ENCODE measurements around the gene SSNA1.

The SSNA1 gene

GRCh38 chr9:137172901-137173795 lies 15.3 kb upstream of the SSNA1 start:
- Histone ChIP-seq H3K4me3 (ENCODE audit: low read depth, low read length) (no peak overlapping the region), H3K9me3 (ENCODE audit: control insufficient read depth, low read length) (no peaks in the 10 kb centered on the region), H3K79me2 (no peaks in the 10 kb centered on the region), H2AFZ (no peak overlapping the region), H3K27ac (no peak overlapping the region), H3K4me1 (no peaks in the 10 kb centered on the region), H3K36me3 (ENCODE audit: control insufficient read depth, insufficient read depth, low read length) (no peaks in the 10 kb centered on the region), H3K4me2 (ENCODE audit: low read length) (no peak overlapping the region), H3K27me3 (ENCODE audit: control insufficient read depth, insufficient read depth, low read length) (peaks cover 4% of the 10 kb centered on the region), H3K9ac (no peak overlapping the region)
- TF ChIP-seq CTCF (IDR thresholded peaks at IDR 0.05) = no peak

GRCh38 chr9:137173796-137174664 lies 14.4 kb upstream of the SSNA1 start:
- H3K27ac ChIP-seq = no peak overlapping the region
- H2AFZ ChIP-seq = no peak overlapping the region
- peaks cover 4% of the 10 kb centered on the region for H3K27me3 ChIP-seq (ENCODE audit: control insufficient read depth, insufficient read depth, low read length)
- no peaks in the 10 kb centered on the region for H3K79me2 ChIP-seq
- no peak overlapping the region for H3K4me2 ChIP-seq (ENCODE audit: low read length)
- H3K9me3 ChIP-seq (ENCODE audit: control insufficient read depth, low read length) = no peaks in the 10 kb centered on the region
- H3K36me3 ChIP-seq (ENCODE audit: control insufficient read depth, insufficient read depth, low read length) = no peaks in the 10 kb centered on the region
- H3K4me3 ChIP-seq (ENCODE audit: low read depth, low read length) = no peak overlapping the region
- TF ChIP-seq CTCF (IDR thresholded peaks at IDR 0.05) = no peak
- H3K9ac ChIP-seq = no peak overlapping the region
- no peaks in the 10 kb centered on the region for H3K4me1 ChIP-seq

- no peak overlapping the region for H2AFZ ChIP-seq
- no peaks in the 10 kb centered on the region for H3K79me2 ChIP-seq
- no peak overlapping the region for H3K4me2 ChIP-seq (ENCODE audit: low read length)
- H3K4me1 ChIP-seq = no peaks in the 10 kb centered on the region
- no peaks in the 10 kb centered on the region for H3K9me3 ChIP-seq (ENCODE audit: control insufficient read depth, low read length)
- no peaks in the 10 kb centered on the region for H3K27me3 ChIP-seq (ENCODE audit: control insufficient read depth, insufficient read depth, low read length)
- no peaks in the 10 kb centered on the region for H3K36me3 ChIP-seq (ENCODE audit: control insufficient read depth, insufficient read depth, low read length)
- H3K9ac ChIP-seq = no peak overlapping the region
- no peak for TF ChIP-seq CTCF (IDR thresholded peaks at IDR 0.05)
- H3K4me3 ChIP-seq (ENCODE audit: low read depth, low read length) = no peak overlapping the region
- H3K27ac ChIP-seq = no peak overlapping the region
Measured at GRCh38 chr9:137174722-137175293, 13.7 kb upstream of the SSNA1 start.

DNA sequence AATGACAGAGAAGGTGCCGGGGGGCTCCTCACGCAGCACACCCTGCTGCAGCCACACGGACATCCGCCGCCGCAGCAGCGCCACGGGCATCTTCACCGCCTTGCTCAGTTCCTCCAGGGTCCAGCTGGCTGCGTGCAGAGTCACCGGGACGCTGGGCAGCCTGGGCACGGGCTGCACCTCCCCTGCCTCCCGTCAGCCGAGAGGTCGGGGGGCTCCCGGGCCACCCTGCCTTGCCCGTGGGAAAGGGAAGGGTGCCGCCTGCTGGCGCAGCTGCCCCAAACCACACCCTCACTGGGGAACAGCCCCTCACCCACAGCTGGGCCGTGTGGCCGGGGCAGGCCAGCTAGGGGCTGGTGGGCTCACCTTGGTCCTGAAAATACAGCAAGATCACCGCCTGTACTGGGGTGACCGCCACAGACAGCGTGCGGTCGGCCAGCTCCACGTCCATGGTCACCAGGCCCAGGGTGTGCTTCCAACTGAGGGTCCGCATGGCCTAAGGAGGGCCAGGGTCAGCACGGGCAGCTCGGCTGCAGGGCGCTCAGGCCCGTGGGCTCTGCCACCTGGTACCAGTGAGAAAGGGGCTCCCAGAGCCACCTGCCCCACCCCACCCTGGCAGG lies 13.0 kb upstream of the SSNA1 start:
- Histone ChIP-seq H3K9me3 (ENCODE audit: control insufficient read depth, low read length) (no peaks in the 10 kb centered on the region), H3K4me3 (ENCODE audit: low read depth, low read length) (no peak overlapping the region)

More for the DNA sequence above, 13.0 kb upstream of the SSNA1 start:
- H3K4me2 ChIP-seq (ENCODE audit: low read length) = no peak overlapping the region
- TF ChIP-seq CTCF (IDR thresholded peaks at IDR 0.05) = no peak
- H3K79me2 ChIP-seq = no peaks in the 10 kb centered on the region
- no peaks in the 10 kb centered on the region for H3K36me3 ChIP-seq (ENCODE audit: control insufficient read depth, insufficient read depth, low read length)
- no peak overlapping the region for H2AFZ ChIP-seq
- no peaks in the 10 kb centered on the region for H3K4me1 ChIP-seq
- H3K27me3 ChIP-seq (ENCODE audit: control insufficient read depth, insufficient read depth, low read length) = no peaks in the 10 kb centered on the region
- no peak overlapping the region for H3K27ac ChIP-seq
- H3K9ac ChIP-seq = no peak overlapping the region
